Ascending aorta (tissue), 2 donors: Measurements from ENCODE around the gene MACF1. TPM values are rescaled to one million over a fixed set of nuclear protein-coding genes. Genes with fewer than 3 reads are reported as not detected.

Experiments used
- DNase-seq, 2 donors: peaks; one replicate each; pipeline ENCODE4 v3.0.0-alpha.2; 2019; ENCODE audit warnings: low spot score in 2 of 2
- H3K27ac ChIP-seq, 2 donors: fragments of 200-600 bp; sonication (generic); one replicate each; pipeline ENCODE4 v1.5.1; 2016 to 2017; ENCODE audit warnings: mild to moderate bottlenecking in 1 of 2
- H3K27me3 ChIP-seq: fragments of 200-600 bp; sonication (generic); one replicate; pipeline ENCODE4 v1.5.1; 2017
- H3K36me3 ChIP-seq, 2 donors: fragments of 200-600 bp; sonication (generic); one replicate each; pipeline ENCODE4 v1.5.1; 2016
- H3K4me1 ChIP-seq, 2 donors: fragments of 200-600 bp; sonication (generic); one replicate each; pipeline ENCODE4 v1.5.1; 2016 to 2017; ENCODE audit warnings: mild to moderate bottlenecking in 1 of 2
- H3K4me3 ChIP-seq, 2 donors: fragments of 200-600 bp; sonication (generic); one replicate each; pipeline ENCODE4 v1.5.1; 2016 to 2017; ENCODE audit warnings: mild to moderate bottlenecking in 1 of 2
- H3K9me3 ChIP-seq, 2 donors: fragments of 200-600 bp; sonication (generic); one replicate each; pipeline ENCODE4 v1.5.1; 2016
- CTCF ChIP-seq, 3 experiments: fragments of 200-600 bp in 2 of 3; fragments of 450-650 bp in 1 of 3; sonication (generic) in 2 of 3; IDR thresholded peaks; one replicate each; pipeline ENCODE4 v1.5.1; 2016 to 2019; ENCODE audit warnings: antibody characterized with exemption in 3 of 3, mild to moderate bottlenecking in 1 of 3, moderate library complexity in 1 of 3
- intact Hi-C: fragments of 100-400 bp; cut with DNase I; formaldehyde crosslinking; loops from one replicate; pipeline ENCODE4 v1.15.1; 2023
- total RNA-seq: library from RNA; depleted of rRNA; stranded (reverse); fragments of >200 nt; gene quantifications from one replicate; pipeline ENCODE4 v1.1.0, GENCODE V29; 2016

Gene MACF1
- total RNA-seq, 1 donor from 2014 or later, result 279 TPM

GRCh38 chr1:39348278-39348677 lies 143.8 kb downstream of the MACF1 start:
- peaks cover 86 to 94% of the 10 kb centered on the region in 2 donors for H3K36me3 ChIP-seq

GRCh38 chr1:39352881-39353280 lies 148.4 kb downstream of the MACF1 start:
- no peak overlapping the region for H3K27ac ChIP-seq
- intact Hi-C loops, result no loop called here
- H3K4me3 ChIP-seq, result no peak overlapping the region
- peaks cover 88 to 96% of the 10 kb centered on the region in 2 donors for H3K36me3 ChIP-seq
- H3K27me3 ChIP-seq, result no peaks in the 10 kb centered on the region
- no peaks in the 10 kb centered on the region for H3K4me1 ChIP-seq
- H3K9me3 ChIP-seq, result no peaks in the 10 kb centered on the region
- no peak for TF ChIP-seq CTCF (IDR thresholded peaks at IDR 0.05)
- DNase-seq, result no peak

More at GRCh38 chr1:39348278-39348677, 143.8 kb downstream of the MACF1 start:
- no peak overlapping the region for H3K4me3 ChIP-seq
- TF ChIP-seq CTCF (IDR thresholded peaks at IDR 0.05), result no peak
- no peak for DNase-seq
- no peaks in the 10 kb centered on the region for H3K4me1 ChIP-seq
- no peaks in the 10 kb centered on the region for H3K9me3 ChIP-seq
- no peak overlapping the region for H3K27ac ChIP-seq
- no peaks in the 10 kb centered on the region for H3K27me3 ChIP-seq
- intact Hi-C loops, result no loop called here

- Histone ChIP-seq H3K9me3 (no peaks in the 10 kb centered on the region), H3K36me3 (peaks cover 89 to 96% of the 10 kb centered on the region in 2 donors), H3K27ac (no peak overlapping the region), H3K4me3 (no peak overlapping the region), H3K27me3 (no peaks in the 10 kb centered on the region), H3K4me1 (no peaks in the 10 kb centered on the region)
- intact Hi-C loops, result no loop called here
- no peak for DNase-seq
- no peak for TF ChIP-seq CTCF (IDR thresholded peaks at IDR 0.05)
These were observed 150.1 kb downstream of the MACF1 start for GRCh38 chr1:39354572-39354971.

GRCh38 chr1:39358491-39358890 lies 154.0 kb downstream of the MACF1 start:
- no peaks in the 10 kb centered on the region for H3K9me3 ChIP-seq
- peaks cover 79 to 82% of the 10 kb centered on the region in 2 donors for H3K36me3 ChIP-seq
- DNase-seq, result no peak
- no peak for TF ChIP-seq CTCF (IDR thresholded peaks at IDR 0.05)
- no peak overlapping the region for H3K4me3 ChIP-seq
- no peaks in the 10 kb centered on the region for H3K4me1 ChIP-seq
- intact Hi-C loops, result no loop called here
- H3K27me3 ChIP-seq, result no peaks in the 10 kb centered on the region
- H3K27ac ChIP-seq, result no peak overlapping the region

- H3K36me3 ChIP-seq, result peaks cover 76 to 81% of the 10 kb centered on the region in 2 donors
- DNase-seq, result no peak
- H3K27ac ChIP-seq, result no peak overlapping the region
- H3K9me3 ChIP-seq, result no peaks in the 10 kb centered on the region
- H3K4me1 ChIP-seq, result no peaks in the 10 kb centered on the region
- no peak overlapping the region for H3K4me3 ChIP-seq
- intact Hi-C loops, result no loop called here
- H3K27me3 ChIP-seq, result no peaks in the 10 kb centered on the region
- TF ChIP-seq CTCF (IDR thresholded peaks at IDR 0.05), result no peak
These were observed 154.6 kb downstream of the MACF1 start for GRCh38 chr1:39359028-39359570.

- H3K27ac ChIP-seq, result no peak overlapping the region
- no peaks in the 10 kb centered on the region for H3K4me1 ChIP-seq
- no peak for DNase-seq
- H3K36me3 ChIP-seq, result peaks cover 67 to 72% of the 10 kb centered on the region in 2 donors
- H3K27me3 ChIP-seq, result no peaks in the 10 kb centered on the region
- no peak for TF ChIP-seq CTCF (IDR thresholded peaks at IDR 0.05)
- no peak overlapping the region for H3K4me3 ChIP-seq
- intact Hi-C loops, result no loop called here
- H3K9me3 ChIP-seq, result no peaks in the 10 kb centered on the region
These were observed 156.2 kb downstream of the MACF1 start for GRCh38 chr1:39360731-39361130.
